OCI-LY1 (cell line): ENCODE data around the gene GTSE1.

Experiments used
- H2AFZ ChIP-seq: fragments of 200-600 bp; sonication (generic), shearing (Covaris generic); 2 replicates; pipeline ENCODE4 v1.6.0; 2014; ENCODE audit warnings: antibody characterized with exemption, mild to moderate bottlenecking, low read length
- H3F3A ChIP-seq: fragments of 200-600 bp; sonication (generic), shearing (Covaris generic); 2 replicates; pipeline ENCODE4 v1.6.0; 2014; ENCODE audit warnings: mild to moderate bottlenecking, antibody characterized with exemption, low read length, moderate library complexity; ENCODE audit not compliant: insufficient read depth
- H3K27ac ChIP-seq: fragments of 200-600 bp; sonication (generic); 2 replicates; pipeline ENCODE4 v1.5.1; 2014; ENCODE audit warnings: low read length, mixed run types, mild to moderate bottlenecking, low read depth; ENCODE audit not compliant: poor library complexity, severe bottlenecking
- H3K27me3 ChIP-seq: fragments of 200-600 bp; sonication (generic); 2 replicates; pipeline ENCODE4 v1.6.0; 2014; ENCODE audit warnings: antibody characterized with exemption, mild to moderate bottlenecking, low read length, moderate library complexity; ENCODE audit not compliant: insufficient read depth
- H3K36me3 ChIP-seq: fragments of 200-600 bp; sonication (generic); 2 replicates; pipeline ENCODE4 v1.6.1; 2014; ENCODE audit warnings: mild to moderate bottlenecking, antibody characterized with exemption, low read length, moderate library complexity, mixed read lengths; ENCODE audit not compliant: insufficient read depth
- H3K4me1 ChIP-seq: fragments of 200-600 bp; sonication (generic); 2 replicates; pipeline ENCODE4 v1.5.1; 2014; ENCODE audit warnings: mild to moderate bottlenecking, low read length, moderate library complexity; ENCODE audit not compliant: insufficient read depth, severe bottlenecking
- H3K4me2 ChIP-seq: fragments of 200-600 bp; sonication (generic), shearing (Covaris generic); 2 replicates; pipeline ENCODE4 v1.6.1; 2014; ENCODE audit warnings: low read length
- H3K4me3 ChIP-seq: fragments of 200-600 bp; sonication (generic); 2 replicates; pipeline ENCODE4 v1.5.1; 2014; ENCODE audit warnings: low read length, low read depth, mild to moderate bottlenecking, mixed read lengths; ENCODE audit not compliant: poor library complexity, severe bottlenecking
- H3K79me2 ChIP-seq: fragments of 200-600 bp; shearing (Covaris generic); 2 replicates; pipeline ENCODE4 v1.6.1; 2016; ENCODE audit warnings: mixed run types, low read length, mixed read lengths; ENCODE audit not compliant: insufficient read depth
- H3K9ac ChIP-seq: fragments of 200-600 bp; sonication (generic), shearing (Covaris generic); 2 replicates; pipeline ENCODE4 v1.6.1; 2014; ENCODE audit warnings: mild to moderate bottlenecking, low read length, mixed read lengths
- H3K9me2 ChIP-seq: fragments of 200-600 bp; sonication (generic), shearing (Covaris generic); 2 replicates; pipeline ENCODE4 v1.6.1; 2014; ENCODE audit warnings: low read depth, mild to moderate bottlenecking, low read length, mixed read lengths
- H3K9me3 ChIP-seq: fragments of 200-600 bp; shearing (Covaris generic); 2 replicates; pipeline ENCODE4 v1.6.1; 2014; ENCODE audit warnings: low read length, mixed read lengths
- H4K20me1 ChIP-seq: fragments of 200-600 bp; sonication (generic), shearing (Covaris generic); 2 replicates; pipeline ENCODE4 v1.6.0; 2016; ENCODE audit warnings: mild to moderate bottlenecking, low read length; ENCODE audit not compliant: insufficient read depth
- CTCF ChIP-seq: fragments of 200-600 bp; sonication (generic), shearing (Covaris generic); IDR thresholded peaks from 2 replicates; pipeline ENCODE4 v1.5.1; 2017; ENCODE audit warnings: mild to moderate bottlenecking, antibody characterized with exemption, low read length, moderate library complexity, mixed read lengths
- EZH2 ChIP-seq: fragments of 200-600 bp; sonication (generic), shearing (Covaris generic); IDR thresholded peaks from 2 replicates; pipeline ENCODE4 v1.8.0; 2017; ENCODE audit warnings: borderline replicate concordance, mixed run types, mild to moderate bottlenecking, antibody characterized with exemption, low read length, moderate library complexity, mixed read lengths

The GTSE1 gene

GRCh38 chr22:46349681-46350080 lies 53.0 kb downstream of the GTSE1 start:
- H3K4me3 ChIP-seq = no peak overlapping the region
- no peaks in the 10 kb centered on the region for H3K9me2 ChIP-seq
- H3K4me1 ChIP-seq = peaks cover 11% of the 10 kb centered on the region
- no peak overlapping the region for H3K4me2 ChIP-seq
- H3K27ac ChIP-seq = no peak overlapping the region
- no peak overlapping the region for H2AFZ ChIP-seq
- H3K9me3 ChIP-seq = no peaks in the 10 kb centered on the region
- H3K9ac ChIP-seq = no peak overlapping the region
- TF ChIP-seq EZH2 = no peak
- TF ChIP-seq CTCF = no peak
- no peaks in the 10 kb centered on the region for H4K20me1 ChIP-seq
- H3F3A ChIP-seq = no peaks in the 10 kb centered on the region
- no peaks in the 10 kb centered on the region for H3K27me3 ChIP-seq
- H3K36me3 ChIP-seq = peaks cover 97% of the 10 kb centered on the region
- no peaks in the 10 kb centered on the region for H3K79me2 ChIP-seq

- H3K4me2 ChIP-seq = no peak overlapping the region
- H4K20me1 ChIP-seq = no peaks in the 10 kb centered on the region
- peaks cover 11% of the 10 kb centered on the region for H3K4me1 ChIP-seq
- no peaks in the 10 kb centered on the region for H3K79me2 ChIP-seq
- no peak overlapping the region for H3K9ac ChIP-seq
- TF ChIP-seq EZH2 (no peak), CTCF (no peak)
- H3K9me3 ChIP-seq = no peaks in the 10 kb centered on the region
- no peaks in the 10 kb centered on the region for H3K9me2 ChIP-seq
- H3K4me3 ChIP-seq = no peak overlapping the region
- H3K27ac ChIP-seq = no peak overlapping the region
- H3K27me3 ChIP-seq = no peaks in the 10 kb centered on the region
- no peaks in the 10 kb centered on the region for H3F3A ChIP-seq
- no peak overlapping the region for H2AFZ ChIP-seq
- H3K36me3 ChIP-seq = peaks cover 98% of the 10 kb centered on the region
Measured at GRCh38 chr22:46350121-46350520, 53.5 kb downstream of the GTSE1 start.

GRCh38 chr22:46350646-46351045 lies 54.0 kb downstream of the GTSE1 start:
- TF ChIP-seq CTCF (no peak), EZH2 (no peak)
- H3K9me3 ChIP-seq = no peaks in the 10 kb centered on the region
- H4K20me1 ChIP-seq = no peaks in the 10 kb centered on the region
- H3K4me2 ChIP-seq = no peak overlapping the region
- H3K4me3 ChIP-seq = no peak overlapping the region
- H2AFZ ChIP-seq = no peak overlapping the region
- H3F3A ChIP-seq = no peaks in the 10 kb centered on the region
- no peak overlapping the region for H3K27ac ChIP-seq
- H3K27me3 ChIP-seq = no peaks in the 10 kb centered on the region
- no peak overlapping the region for H3K9ac ChIP-seq
- no peaks in the 10 kb centered on the region for H3K79me2 ChIP-seq
- peaks cover 96% of the 10 kb centered on the region for H3K36me3 ChIP-seq
- no peaks in the 10 kb centered on the region for H3K9me2 ChIP-seq
- peaks cover 11% of the 10 kb centered on the region for H3K4me1 ChIP-seq
